GM23248 (cell line): ENCODE measurements around the gene MLF2.

Experiments
- EZH2 ChIP-seq: fragments of 200-600 bp; sonication (generic); IDR thresholded peaks from 2 replicates; pipeline ENCODE4 v1.6.1; 2018; ENCODE audit warnings: antibody characterized with exemption, mild to moderate bottlenecking; ENCODE audit not compliant: insufficient read depth, poor library complexity, severe bottlenecking
- EZH2phosphoT487 ChIP-seq: fragments of 200-600 bp; sonication (generic); IDR thresholded peaks from 2 replicates; pipeline ENCODE4 v1.6.1; 2018; ENCODE audit warnings: antibody characterized with exemption, moderate library complexity, mild to moderate bottlenecking, low read depth; ENCODE audit not compliant: insufficient read depth

GRCh38 chr12:6768437-6768914 lies 15.5 kb upstream of the MLF2 start:
- TF ChIP-seq EZH2, result no peak
- no peak for TF ChIP-seq EZH2phosphoT487
